GM20000 (cell line): ENCODE results near the gene BLOC1S3.

Experiments used
- DNase-seq: peaks from one replicate; pipeline ENCODE4 v3.0.0; 2012; ENCODE audit warnings: low spot score
- TF ChIP-seq, protein P1 (sequence below): IDR thresholded peaks from 2 replicates; pipeline ENCODE4 v1.5.1; 2012; ENCODE audit warnings: mild to moderate bottlenecking, control low read depth; ENCODE audit errors: extremely low read depth, missing control alignments

Gene BLOC1S3

DNA sequence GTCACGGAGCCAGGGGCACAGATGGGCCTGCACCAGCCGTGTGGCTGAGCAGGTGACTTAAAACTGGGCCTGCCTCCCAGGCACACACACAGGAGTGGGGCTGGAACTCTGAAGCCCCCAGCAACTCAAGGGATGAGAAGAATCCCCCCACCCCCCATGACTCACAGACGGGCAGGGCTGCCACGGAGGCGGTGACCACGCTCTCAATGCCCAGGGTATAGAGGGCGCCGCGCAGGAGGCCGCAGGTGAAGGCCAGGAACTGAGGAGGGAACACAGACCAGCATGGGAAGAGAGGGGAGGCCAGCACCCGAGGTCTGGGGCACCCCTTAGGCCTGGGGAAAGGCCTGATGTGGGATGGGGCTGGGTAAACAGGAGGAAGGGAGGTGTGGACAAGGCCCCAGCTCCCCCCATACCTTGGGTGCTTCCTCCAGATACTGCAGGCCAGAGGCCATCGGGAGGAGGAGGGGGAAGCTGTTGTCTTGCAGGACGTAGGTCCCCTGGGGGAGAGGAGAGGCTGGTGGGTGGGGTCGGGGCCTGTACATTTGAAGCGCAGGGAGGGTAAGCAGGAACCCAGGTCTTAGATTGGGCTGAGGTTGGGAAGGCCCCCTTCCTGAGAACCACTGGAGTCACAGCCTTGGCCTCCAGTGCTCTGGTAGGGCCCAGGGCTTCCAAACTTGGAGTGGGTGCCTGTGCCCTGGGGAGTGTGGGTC is 14.7 kb upstream of the BLOC1S3 start:
- no peak for DNase-seq
- TF ChIP-seq, protein P1, sequence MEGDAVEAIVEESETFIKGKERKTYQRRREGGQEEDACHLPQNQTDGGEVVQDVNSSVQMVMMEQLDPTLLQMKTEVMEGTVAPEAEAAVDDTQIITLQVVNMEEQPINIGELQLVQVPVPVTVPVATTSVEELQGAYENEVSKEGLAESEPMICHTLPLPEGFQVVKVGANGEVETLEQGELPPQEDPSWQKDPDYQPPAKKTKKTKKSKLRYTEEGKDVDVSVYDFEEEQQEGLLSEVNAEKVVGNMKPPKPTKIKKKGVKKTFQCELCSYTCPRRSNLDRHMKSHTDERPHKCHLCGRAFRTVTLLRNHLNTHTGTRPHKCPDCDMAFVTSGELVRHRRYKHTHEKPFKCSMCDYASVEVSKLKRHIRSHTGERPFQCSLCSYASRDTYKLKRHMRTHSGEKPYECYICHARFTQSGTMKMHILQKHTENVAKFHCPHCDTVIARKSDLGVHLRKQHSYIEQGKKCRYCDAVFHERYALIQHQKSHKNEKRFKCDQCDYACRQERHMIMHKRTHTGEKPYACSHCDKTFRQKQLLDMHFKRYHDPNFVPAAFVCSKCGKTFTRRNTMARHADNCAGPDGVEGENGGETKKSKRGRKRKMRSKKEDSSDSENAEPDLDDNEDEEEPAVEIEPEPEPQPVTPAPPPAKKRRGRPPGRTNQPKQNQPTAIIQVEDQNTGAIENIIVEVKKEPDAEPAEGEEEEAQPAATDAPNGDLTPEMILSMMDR, result no peak

DNA sequence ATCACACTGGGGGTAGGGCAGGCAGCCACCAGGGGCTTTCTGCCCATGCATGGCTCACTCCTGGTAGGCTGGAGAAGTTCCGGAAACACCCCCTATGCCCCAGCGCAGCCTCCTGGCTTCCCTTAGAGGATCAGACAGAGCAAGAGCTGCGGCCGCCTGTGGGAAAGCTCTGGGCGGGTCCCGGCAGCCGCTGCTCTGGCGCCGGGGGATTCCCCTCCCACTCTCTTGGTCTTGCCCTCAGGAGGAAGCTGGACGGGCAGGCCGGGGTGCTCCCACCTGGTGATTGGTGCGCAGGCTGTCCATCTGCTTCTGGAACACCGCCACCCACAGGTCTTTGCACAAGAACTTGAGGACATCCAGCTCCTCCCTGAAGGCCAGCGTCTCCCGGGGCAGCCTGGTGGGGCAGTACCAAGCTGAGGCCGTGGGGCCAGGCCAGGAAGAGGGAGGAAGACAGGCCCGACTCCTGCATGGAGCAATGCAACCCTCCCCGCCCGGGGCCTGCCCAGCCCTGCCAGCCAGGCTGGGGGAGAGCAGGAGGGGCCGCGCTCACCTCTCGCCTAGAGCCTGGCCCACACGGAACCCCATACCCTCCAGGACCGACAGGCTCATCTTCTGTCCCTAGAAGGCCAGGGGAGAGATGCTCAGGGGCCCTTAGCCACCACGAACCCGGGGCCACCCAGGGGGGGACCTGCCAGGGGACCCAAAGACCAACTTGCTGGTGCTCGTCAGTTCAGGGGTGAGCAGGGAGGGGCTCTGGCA is 13.8 kb upstream of the BLOC1S3 start:
- DNase-seq, result peak; percentile 88
- TF ChIP-seq, protein P1, result peak; percentile 19

DNA sequence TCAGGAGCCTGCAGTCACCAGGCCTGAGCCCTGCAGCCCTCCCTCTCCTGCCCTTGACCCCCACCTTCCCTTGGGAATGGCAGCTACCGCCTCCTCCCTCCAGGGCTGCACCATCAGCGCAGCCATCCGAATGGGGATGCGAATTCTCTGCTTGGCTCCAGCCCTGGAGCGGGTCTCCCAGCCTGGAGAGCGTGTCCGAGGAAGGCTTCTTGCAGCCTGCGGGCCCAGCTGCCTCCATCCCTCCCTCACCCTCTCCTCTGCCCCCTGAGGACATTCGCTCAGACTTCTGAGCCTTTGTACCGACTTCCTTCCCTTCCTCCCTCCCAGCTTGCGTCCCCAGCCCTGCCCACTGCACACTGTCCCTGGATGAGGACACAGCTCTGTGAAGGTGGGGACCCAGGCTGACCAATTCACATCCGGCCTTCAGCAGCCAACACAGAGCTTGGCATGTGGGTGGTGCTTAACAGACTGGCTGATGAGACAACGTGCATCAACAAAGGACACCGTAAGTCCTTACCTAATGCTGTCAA is 11.8 kb upstream of the BLOC1S3 start:
- DNase-seq, result no peak
- TF ChIP-seq, protein P1, result no peak

DNA sequence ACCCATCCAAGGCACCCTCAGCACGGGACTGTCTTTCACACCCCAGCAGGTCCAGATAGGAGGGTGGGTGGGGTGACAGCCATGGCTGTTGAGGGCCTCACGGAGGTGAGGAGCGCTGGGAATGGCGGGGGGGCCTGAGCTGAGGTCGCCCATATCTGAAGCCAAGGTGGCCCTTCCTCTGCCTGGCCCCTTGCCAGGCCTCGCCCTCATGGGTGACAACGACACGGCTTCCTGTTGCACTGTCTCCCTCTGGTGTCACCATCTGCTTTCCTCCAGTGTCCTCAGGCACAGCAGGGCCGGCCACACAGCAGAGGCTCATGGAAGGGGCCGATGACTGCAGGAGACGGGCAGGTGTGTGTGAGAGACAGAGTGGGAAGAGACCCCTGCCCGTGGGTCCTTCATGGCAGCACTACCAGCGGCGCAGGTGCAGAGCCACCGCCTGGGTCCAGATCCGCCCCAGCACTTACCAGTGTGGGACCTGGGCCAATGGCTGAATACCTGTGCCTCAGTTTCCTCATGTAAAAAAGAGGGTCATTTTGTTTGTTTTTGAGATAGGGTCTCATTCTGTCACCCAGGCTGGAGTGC is 9.7 kb upstream of the BLOC1S3 start:
- TF ChIP-seq, protein P1, result no peak
- no peak for DNase-seq

DNA sequence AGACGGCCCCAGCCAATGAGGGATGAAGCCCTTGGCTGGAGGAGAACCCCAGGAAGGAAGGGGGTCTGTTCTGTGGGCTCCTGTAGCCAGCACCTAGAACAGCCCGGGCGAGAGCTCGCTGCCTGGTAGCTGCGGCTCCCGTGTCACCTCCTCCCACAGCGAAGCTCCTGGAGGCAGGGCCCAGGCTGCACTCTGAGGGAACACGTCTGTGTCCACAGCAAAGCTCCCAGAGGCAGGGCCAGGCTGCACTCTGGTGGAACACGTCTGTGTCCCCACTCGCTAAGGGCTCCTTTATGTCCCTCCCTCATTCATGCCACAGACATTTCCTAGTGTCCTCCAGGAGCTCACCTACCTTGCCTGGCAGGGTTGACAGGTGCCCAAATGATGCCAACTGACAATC is 9.0 kb upstream of the BLOC1S3 start:
- TF ChIP-seq, protein P1, result no peak
- DNase-seq, result no peak

DNA sequence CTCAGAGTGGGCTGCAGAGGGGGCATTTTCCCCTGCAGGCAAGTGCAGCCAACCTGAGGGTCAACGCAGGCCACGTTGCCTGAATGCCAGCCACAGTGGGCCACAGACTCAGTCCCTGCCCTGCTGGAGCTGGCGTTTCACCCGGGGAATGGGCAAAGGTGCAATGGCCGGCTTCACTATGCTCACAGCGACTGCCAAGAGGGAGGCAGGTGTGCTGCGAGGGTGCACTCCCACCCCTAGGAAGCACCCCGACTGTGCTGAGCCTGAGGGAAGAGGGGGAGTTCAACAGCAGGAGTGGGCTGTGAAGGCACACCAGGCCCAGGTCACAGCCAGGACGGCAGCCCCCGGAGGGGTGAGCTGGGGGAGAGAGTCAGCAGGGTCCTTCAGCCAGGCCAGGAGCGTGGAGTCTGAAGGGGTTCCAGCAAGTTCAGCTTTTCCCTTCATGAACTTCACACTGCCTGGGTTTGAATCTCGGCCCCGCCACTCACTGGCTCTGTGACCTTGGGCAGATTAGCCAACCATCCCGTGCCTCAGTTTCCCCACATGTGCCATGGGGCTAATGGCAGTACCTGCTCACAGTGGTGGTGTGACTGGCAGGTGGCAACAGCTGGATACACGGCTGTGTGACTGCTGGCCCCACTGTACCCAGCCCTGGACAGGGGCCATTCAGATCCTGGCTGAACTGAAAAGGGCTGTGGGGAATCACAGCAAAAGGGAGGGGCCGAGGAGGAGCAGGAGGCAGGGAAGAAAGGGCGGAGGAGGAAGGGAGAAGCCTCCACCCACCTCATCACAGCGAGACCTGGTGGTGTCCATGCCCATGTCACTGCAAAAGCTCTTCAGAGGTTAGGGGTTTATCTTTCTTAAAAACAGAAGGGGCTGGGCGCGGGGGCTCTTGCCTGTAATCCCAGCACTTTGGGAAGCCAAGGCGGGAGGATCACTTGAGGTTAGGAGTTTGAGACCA is 8.2 kb upstream of the BLOC1S3 start:
- TF ChIP-seq, protein P1, result no peak
- no peak for DNase-seq
